Measurements from ENCODE around the gene TMEM86A.

Gene TMEM86A

GRCh38 chr11:18721561-18722292 is 23.1 kb downstream of the TMEM86A start:
- DNase-seq (ENCODE audit: low read depth, low spot score): no peak
- H3K27ac ChIP-seq: peak overlapping the region; percentile 45

DNA sequence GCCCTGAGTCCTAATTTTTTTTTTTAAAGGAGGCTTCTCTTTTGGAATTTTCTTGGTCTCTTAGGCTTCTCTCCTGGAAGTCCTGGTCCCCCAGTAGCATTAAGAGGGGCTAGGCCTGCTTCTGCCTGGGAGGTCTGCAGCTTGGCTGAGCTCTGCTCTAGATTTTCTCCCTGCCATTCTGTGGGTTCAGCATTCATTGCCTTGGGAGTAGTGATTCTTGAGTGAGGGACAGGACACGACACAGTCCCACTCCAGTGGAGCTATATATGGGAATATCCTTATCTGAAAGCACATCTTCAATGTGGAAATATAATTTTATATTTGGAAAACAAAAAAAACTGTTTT is 23.7 kb downstream of the TMEM86A start:
- DNase-seq (ENCODE audit: low read depth, low spot score): no peak
- H3K27ac ChIP-seq: no peak overlapping the region

GRCh38 chr11:18723991-18724390 is 25.4 kb downstream of the TMEM86A start:
- no peak for DNase-seq (ENCODE audit: low read depth, low spot score)

GRCh38 chr11:18726040-18726439 is 27.5 kb downstream of the TMEM86A start, which contains the start of gene IGSF22:
IGSF22 (minus strand) TSS chr11:18726188; CDS start chr11:18724236, 1,952 bp downstream.
- no peak within 1 kb of the TSS for H3K27ac ChIP-seq
- DNase-seq (ENCODE audit: low read depth, low spot score): no peak

More at GRCh38 chr11:18723991-18724390, 25.4 kb downstream of the TMEM86A start:
- no peak overlapping the region for H3K27ac ChIP-seq

GRCh38 chr11:18727479-18728236 is 29.1 kb downstream of the TMEM86A start:
- DNase-seq (ENCODE audit: low read depth, low spot score): no peak

DNA sequence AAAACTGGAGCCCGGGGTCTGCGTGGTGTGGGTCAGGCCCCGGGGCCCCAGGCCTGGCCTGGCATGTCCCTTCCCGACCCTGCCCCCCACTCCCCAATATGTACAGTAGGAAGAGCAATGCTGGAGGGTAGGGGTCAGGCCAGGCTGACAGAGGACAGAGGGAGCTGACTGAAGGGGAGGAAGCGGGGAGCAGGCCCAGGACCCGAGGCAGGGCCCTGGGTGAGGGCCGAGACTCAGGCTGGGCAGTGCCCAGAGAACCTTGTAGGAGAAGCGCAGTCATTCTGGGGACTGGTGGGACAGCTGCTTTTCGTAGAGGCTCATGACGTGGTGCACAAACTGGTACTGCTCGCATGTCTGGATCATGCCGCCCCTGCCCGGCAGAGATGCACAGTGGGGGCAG is 30.1 kb downstream of the TMEM86A start:
- H3K27ac ChIP-seq: no peak overlapping the region
- DNase-seq (ENCODE audit: low read depth, low spot score): no peak

More at GRCh38 chr11:18727479-18728236, 29.1 kb downstream of the TMEM86A start:
- no peak overlapping the region for H3K27ac ChIP-seq

- no peak overlapping the region for H3K27ac ChIP-seq
- DNase-seq (ENCODE audit: low read depth, low spot score): no peak
Measured at GRCh38 chr11:18729426-18729825, 30.8 kb downstream of the TMEM86A start.

DNA sequence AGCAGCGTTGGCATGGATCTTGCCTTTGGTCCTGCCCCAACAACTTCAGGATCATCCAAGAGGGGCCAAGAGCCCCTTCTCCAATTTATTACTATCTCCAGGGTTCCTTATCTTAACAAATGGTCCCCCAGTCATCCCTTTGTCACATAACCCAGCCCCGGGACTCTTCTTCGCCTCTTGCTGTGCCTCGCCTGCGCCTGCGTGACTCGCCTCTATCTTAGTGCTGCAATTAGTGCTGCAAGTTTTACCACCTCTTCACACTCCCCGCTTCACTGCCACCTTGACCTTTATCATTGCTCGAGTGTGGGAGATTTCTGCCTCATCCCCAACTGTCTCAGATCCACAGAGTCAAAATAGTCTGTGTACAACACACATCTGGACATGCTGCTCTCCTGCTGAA is 31.4 kb downstream of the TMEM86A start:
- no peak overlapping the region for H3K27ac ChIP-seq
- no peak for DNase-seq (ENCODE audit: low read depth, low spot score)

DNA sequence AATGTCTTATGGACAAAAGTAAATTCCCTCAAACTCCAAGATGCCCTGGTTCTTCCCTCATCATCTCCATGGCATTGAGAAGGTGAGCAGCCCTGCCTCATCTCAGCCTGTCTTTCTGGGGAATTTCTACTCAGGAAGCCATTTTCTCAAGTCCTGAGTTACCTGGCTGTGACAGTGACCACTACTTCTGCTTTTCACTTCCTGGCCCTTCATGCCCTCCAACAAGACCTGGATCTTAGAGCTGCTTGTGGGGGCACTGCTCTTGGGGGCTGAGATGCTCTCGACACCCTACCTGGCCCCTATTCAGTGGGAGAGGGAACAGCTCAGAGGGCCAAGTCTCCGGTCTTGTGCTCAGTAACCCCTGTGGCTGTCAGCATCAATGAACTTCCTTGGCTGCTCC is 32.9 kb downstream of the TMEM86A start:
- no peak overlapping the region for H3K27ac ChIP-seq

DNA sequence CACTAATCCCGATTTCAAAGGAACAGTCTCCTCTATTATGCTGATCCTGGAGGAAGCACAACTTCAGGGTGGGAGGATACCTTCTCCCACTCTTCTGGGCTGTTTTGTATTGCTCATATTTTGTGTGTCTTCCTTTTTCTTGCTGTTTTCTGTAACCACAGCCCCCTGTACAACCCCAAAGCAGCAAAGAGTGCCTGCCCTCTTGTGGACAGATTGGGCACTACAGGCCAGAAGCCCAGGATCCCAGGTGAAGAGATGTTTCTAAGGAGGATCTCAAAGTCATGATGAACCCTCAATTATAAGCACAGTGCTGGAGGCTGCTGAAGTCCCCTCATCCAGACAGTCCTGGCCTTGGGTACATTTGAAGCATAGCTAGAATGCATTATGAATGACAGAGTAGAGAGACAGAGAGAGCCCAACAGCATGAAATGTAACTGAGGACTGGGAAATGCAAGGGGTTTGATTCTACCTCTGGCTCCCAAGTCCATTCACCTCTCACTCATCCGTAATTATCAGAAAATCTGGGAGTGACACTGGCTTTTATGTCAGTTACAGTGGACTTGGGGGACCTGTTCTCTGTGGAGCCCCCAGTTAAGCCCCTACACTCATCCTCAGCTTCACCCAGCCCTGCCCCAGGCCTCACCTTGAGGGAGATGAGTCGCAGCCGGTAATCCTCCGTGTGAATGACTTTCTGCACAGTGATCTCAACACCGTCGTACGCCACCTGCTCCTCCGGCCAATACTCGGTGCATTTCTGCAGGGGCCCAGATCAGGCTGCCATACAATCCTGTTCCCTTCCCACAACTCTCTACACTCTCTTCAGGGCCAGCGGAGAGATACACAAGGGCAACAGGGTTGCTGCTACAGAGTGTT is 33.6 kb downstream of the TMEM86A start:
- DNase-seq (ENCODE audit: low read depth, low spot score): no peak
- no peak overlapping the region for H3K27ac ChIP-seq

More for the DNA sequence above, 32.9 kb downstream of the TMEM86A start:
- DNase-seq (ENCODE audit: low read depth, low spot score): no peak

DNA sequence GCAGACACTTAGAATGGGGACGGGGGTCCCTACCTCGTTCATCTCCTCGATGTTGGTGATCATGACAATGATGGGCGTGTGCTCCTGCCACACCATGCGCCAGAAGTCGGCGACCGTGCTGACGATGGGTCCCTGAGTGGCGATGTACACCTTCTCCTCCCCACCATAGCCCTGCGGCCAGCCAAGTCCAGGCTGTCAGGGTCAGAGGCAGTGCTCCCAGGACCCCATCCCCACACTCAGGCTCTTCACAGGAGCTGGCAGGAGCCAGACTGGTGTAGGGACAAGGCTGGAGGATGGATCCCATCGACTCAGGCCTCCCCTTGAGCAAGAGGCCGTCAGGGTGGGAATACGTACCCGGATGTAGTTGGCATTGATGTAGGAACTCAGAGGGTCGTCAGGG is 34.6 kb downstream of the TMEM86A start:
- H3K27ac ChIP-seq: no peak overlapping the region
- DNase-seq (ENCODE audit: low read depth, low spot score): no peak

GRCh38 chr11:18736590-18737148 is 38.1 kb downstream of the TMEM86A start:
- DNase-seq (ENCODE audit: low read depth, low spot score): no peak
- no peak overlapping the region for H3K27ac ChIP-seq

DNA sequence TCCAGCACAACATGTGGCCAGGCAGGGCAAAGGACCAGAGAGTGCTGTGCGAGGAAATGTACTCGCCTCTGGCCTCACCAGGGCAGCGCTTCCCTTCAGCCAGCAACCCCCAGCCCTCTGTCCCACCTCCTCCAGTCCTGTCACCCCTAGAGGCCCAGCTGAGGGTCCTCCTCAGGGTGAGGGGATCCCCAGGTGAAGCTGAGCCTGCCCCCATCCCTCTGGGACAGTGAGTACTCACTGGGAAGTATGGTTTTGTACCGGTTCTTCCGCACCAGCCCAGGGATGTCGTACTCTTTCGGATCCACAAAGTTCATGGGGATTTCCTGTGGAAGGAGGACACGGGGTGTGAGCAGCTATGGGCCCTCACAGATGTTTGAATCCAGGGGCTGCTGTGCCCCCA is 39.1 kb downstream of the TMEM86A start:
- no peak overlapping the region for H3K27ac ChIP-seq
- DNase-seq (ENCODE audit: low read depth, low spot score): no peak

GRCh38 chr11:18739685-18740084 is 41.1 kb downstream of the TMEM86A start:
- no peak overlapping the region for H3K27ac ChIP-seq
- DNase-seq (ENCODE audit: low read depth, low spot score): no peak

- no peak overlapping the region for H3K27ac ChIP-seq
- no peak for DNase-seq (ENCODE audit: low read depth, low spot score)
Measured at GRCh38 chr11:18741783-18742182, 43.2 kb downstream of the TMEM86A start.

DNA sequence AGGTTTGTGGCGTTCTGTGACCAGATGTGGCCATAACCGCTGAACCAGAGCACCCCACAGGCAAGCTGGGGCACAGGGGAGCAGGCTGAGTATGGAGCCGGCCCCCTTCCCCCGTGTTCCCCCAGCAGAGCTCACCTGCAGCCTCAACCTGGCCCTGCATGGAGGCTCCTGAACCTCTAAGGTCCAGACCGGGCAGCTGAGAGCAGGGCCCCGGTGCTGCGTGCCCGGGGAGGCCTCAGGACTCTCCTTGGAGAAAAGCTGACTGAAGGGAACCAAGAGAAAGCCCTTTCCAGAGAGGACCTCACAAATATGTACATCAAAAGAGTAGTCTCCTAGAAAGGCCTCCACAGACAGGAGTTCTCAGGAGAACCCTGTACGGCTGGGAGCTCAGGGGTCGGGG is 44.8 kb downstream of the TMEM86A start:
- DNase-seq (ENCODE audit: low read depth, low spot score): no peak
- H3K27ac ChIP-seq: no peak overlapping the region

DNA sequence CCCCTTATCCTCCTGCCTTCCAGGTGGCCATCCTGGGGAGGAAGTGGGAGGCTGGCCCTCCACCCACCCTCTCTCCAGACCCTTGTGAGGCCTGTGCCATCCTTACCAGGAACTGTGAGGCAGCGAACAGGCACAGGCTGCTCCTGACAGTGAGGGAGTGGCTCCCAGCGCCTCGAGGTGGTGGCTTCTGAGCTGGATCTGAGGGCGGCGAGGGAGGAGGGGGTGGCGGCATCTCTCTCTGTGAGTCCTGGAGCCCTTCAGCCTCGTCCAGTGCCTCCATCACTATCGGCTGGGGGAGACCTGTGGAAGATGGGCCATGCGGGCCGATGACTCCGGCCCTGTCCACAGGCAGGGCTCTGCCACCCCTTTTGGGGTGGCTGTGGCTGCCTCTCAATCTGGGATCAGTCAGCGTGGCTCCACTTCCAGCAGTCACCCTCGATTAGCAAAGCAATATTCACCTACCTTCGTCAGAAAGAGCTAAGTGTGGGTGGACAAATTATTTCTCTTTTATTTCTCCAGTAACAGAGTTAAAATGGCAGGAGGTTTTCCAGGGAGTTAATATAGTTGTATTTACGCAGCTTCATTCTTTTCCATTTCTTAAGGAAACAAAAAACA is 45.4 kb downstream of the TMEM86A start:
- no peak overlapping the region for H3K27ac ChIP-seq
- DNase-seq (ENCODE audit: low read depth, low spot score): no peak

DNA sequence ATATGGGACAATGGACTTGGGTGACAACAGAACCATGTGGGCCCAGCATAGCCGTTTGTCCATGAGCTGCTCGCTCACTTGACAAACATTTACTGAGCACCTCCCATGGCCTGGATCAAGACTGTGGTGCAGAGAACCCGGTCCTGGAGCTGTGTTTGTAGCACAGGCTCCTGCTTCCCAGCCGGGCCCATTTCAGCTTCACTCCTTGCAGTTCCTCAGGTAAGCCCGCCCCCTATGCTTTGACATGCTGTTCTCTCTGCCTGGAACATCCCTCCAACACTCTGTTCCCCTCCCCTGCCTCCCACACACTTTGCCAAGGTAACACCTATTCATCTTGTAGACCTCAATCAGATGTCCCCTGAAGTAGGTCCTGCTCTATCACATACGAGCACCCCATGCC is 46.7 kb downstream of the TMEM86A start:
- no peak for DNase-seq (ENCODE audit: low read depth, low spot score)
- no peak overlapping the region for H3K27ac ChIP-seq

GRCh38 chr11:18748766-18749365 is 50.3 kb downstream of the TMEM86A start:
- H3K27ac ChIP-seq: no peak overlapping the region
- DNase-seq (ENCODE audit: low read depth, low spot score): no peak

All from epithelial cell of prostate (primary cell).